DOHH2 (cell line): ENCODE data around the gene OR13C3.

Experiments
- EZH2phosphoT487 ChIP-seq: fragments of 200-600 bp; sonication (generic); IDR thresholded peaks from 2 replicates; pipeline ENCODE4 v1.6.1; 2017; ENCODE audit warnings: borderline replicate concordance, mild to moderate bottlenecking, antibody characterized with exemption, low read length, moderate library complexity, mixed read lengths
- TF ChIP-seq, protein P1 (sequence below): fragments of 200-600 bp; sonication (generic); IDR thresholded peaks from one replicate; pipeline ENCODE4 v1.5.1; 2014; ENCODE audit warnings: antibody characterized with exemption, mild to moderate bottlenecking, low read depth, low read length; ENCODE audit not compliant: poor library complexity, severe bottlenecking

DNA sequence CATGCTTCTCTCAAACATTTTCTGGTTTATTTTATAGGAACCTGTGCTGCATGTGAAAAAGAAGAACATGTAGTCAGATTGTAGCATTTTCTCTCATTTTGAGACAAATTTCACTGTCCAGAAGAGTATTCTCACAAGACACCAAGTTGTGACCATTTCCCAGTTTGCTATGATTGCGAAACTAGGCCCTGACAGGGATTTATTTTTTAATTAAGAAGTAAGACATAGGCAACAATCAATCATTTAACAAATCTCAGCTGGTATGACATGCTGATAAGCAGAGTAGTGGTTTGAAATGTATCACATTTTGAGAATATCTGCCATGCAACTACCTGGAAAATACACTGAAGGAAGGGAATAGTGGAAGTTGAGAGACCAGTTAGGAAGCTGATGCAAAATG, 43.9 kb upstream of the OR13C3 start:
- TF ChIP-seq, protein P1, sequence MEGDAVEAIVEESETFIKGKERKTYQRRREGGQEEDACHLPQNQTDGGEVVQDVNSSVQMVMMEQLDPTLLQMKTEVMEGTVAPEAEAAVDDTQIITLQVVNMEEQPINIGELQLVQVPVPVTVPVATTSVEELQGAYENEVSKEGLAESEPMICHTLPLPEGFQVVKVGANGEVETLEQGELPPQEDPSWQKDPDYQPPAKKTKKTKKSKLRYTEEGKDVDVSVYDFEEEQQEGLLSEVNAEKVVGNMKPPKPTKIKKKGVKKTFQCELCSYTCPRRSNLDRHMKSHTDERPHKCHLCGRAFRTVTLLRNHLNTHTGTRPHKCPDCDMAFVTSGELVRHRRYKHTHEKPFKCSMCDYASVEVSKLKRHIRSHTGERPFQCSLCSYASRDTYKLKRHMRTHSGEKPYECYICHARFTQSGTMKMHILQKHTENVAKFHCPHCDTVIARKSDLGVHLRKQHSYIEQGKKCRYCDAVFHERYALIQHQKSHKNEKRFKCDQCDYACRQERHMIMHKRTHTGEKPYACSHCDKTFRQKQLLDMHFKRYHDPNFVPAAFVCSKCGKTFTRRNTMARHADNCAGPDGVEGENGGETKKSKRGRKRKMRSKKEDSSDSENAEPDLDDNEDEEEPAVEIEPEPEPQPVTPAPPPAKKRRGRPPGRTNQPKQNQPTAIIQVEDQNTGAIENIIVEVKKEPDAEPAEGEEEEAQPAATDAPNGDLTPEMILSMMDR, result no peak
- no peak for TF ChIP-seq EZH2phosphoT487
